ENCODE measurements around the gene DGUOK.
A peak's percentile ranks its signal among the peaks of the same experiment; 100 is the strongest.

Gene DGUOK

DNA sequence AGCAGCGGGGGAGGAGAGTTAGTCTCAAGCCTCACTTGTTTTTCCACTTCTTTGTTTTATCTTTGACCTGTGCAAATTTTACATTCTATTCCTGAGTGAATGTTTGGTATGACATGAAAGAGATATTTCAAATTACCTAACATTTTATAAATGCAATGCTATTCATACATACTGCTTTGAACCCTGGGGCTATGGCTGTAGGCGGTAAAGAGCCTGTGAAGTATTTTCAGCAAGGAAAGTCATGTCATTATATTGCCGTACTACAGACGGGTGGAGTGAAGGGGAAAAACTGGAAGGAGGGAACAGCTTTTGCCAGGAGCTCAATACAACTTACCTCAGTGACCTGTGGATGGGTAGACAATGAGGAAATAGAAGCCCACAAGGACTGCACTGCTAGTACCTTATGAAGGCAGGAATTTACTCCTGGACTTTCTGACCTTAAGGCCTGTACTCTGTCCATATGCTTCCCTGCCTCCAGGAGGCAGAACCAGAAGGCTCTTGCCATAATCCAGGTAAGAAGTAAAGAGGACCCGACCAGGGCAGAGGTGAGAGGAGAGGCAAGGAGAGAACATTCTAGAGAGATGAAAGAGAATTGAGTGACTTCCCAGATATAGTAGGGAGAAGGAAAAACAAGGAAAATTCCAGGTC is 29.7 kb downstream of the DGUOK start:
- DNase-seq: no peak

DNA sequence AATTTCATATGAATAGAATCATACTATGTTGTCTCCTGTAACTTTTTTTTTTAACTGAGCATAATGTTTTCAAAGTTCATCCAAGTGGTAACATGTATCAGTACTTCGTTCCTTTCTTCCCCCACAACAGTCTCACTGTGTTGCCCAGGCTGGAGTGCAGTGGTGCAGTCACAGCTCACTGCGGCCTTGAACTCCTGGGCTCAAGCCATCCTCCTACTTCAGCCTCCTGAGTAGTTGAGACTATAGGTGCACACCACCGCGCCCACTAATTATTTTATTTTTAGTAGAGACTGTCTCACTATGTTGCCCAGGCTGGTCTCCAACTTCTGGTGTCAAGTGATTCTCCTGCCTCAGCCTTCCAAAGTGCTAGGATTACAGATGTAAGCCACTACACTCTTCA is 34.6 kb downstream of the DGUOK start:
- no peak for DNase-seq

DNA sequence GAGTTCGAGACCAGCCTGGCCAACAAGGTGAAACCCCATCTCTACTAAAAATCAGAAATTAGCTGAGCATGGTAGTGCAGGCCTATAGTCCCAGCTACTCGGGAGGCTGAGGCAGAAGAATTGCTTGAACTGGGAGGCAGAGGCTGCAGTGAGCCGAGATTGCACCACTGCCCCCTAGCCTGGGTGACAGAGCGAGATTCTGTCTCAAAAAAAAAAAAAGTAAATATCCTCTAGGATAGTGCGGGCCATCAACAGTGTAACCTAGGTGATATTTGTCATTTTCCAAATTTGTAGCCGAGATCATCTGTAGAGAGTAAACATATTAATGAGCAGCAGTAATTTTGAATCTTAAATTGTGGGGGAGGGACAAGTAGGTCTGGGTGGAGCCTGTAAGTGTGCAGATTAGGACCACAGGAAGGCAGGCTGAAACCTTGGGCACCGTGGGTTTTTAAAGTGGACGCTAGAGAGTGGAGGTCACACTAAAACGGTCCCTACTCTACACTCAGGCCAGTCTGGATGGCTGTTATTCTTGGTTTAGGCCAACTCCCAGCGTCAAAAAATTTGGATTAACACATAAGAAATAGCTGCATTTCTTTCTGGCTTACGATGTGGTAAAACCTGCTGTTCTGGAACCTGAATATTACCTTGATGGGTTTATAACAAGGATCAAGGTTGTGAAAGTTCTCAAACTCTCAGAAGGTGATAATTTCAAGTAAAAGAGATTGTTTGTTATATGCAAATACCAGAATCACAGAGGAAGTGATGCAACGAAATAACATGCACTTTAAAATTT is 35.3 kb downstream of the DGUOK start:
- DNase-seq: no peak

DNA sequence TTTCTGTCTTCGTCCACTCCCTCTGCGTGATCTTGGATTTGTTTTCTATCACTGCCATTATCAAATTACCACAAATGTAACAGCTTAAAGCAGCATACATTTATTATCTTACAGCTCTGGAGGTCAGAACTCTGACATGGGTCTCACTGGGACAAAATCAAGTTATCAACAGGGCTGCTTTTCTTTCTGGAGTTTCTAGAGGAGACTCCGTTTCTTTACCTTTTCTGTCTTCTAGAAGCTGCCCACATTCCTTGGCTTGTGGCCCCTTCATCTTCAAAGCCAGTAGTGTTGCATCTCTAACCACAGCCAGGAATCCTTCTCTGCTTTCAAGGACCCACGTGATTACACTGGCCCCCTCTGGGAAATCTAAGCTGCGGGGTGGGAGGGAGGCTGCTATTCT is 36.1 kb downstream of the DGUOK start:
- no peak for DNase-seq

DNA sequence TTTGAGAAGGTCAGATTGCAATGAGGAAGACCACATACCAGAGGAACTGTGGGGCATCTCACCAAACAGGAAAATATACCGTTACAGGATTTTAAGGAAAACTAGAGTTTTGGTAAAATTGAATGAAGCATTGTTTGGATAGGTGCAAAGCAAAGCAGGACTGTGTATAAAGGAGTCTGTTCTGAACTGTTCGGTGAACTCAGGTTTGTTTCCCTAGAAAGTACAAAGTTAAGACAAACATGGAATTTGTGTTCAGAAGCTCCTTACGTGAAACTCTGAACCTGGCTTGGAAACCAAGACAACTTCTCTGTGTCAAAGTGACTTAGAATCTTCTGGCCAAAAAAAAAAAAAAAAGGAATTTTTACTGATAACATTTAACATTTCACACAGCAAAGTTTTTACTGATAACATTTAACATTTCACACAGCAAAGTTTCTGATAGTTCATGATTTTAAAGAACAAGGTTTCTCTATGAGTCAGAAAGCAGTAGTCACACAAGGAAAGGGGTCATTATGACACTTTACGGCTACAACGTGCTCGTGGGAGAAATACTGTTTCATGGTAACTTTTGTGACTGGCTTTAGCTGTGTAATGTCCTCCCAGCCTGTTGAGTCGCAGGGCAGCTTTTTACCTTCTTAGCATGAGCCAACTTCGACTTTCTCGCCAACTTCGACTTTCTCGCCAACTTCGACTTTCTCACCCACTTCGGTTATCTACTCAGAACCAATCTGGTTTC is 36.9 kb downstream of the DGUOK start:
- peak; percentile 66 for DNase-seq

DNA sequence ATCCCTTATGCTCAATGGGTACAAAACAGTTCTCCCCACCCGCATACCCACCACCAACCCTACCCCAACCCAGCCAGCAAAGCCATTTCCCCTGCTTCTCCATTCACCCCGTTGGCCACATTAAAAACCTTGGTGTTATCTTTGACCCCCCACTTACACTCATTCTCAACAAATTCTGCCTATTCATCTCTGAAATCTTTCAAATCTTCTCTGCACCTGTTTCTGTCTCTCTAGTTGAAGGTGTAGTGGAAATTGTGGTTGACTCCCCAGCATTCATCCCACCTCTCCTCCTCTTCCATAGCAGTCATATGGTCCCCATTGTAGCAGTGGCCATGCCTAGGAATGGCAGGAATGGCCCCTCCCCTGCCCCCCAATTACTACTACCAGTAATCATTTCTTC is 37.5 kb downstream of the DGUOK start:
- no peak for DNase-seq

DNA sequence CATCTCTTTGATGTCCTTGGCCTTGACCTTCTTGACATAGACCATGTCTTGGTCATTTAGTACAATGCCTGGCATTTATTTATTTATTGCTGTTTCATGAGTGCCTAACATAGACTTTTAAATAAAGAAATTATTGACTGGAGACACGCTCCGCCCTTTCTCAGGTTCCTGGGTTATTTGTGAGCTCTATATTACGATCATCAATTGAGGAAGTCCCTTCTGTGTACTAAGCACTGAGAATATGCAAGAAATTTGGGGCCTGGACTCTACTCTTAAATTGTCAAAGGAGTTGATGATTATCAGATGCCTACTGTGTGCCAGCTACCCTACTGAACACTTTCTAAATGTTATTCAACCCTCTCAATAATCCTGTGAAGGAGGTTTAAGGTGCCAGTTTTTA is 38.4 kb downstream of the DGUOK start:
- DNase-seq: no peak

DNA sequence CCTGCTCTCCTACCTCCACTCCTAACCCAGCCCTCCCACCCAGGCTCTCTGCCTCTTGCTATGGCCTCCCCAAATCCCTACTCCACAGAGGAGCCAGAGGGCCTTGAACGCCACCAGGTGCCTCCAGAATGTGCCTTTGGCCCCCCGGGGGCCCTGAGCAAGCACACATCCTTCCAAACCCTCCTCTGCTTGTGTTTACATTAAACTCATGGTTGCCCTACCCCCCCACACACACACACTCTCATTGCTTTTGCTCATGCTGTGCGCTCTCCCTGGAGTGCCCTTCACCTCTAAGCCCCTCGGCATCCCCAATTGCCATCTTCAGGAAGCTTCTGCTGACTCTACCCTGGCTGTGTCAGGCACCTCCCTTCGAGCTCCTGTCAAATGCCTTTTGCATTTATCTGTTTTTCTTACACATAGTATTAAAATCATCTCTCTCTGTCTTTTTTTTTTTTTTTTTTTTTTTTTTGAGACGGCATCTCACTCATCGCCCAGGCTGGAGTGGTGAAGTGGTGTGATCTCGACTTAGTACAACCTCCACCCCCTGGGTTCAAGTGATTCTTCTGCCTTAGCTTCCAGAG is 41.8 kb downstream of the DGUOK start:
- DNase-seq: no peak

DNA sequence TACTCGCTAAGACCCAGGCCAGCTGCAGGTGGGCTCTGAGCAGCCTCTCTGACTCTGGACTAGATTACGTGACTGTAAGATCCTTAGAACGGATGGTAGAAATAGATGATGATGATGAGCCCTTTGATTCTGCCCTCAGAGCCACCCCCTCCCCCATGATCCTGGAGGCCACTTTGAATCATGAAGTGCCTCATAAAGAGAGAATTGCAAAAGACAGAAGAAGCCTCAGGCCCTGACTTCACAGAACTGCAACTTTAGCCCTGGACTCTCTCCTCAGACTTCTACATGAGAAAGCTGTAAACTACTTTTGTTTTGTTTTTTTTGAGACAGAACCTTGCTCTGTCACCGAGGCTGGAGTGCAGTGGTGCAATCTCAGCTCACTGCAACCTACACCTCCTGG is 42.7 kb downstream of the DGUOK start:
- DNase-seq: peak; percentile 43

DNA sequence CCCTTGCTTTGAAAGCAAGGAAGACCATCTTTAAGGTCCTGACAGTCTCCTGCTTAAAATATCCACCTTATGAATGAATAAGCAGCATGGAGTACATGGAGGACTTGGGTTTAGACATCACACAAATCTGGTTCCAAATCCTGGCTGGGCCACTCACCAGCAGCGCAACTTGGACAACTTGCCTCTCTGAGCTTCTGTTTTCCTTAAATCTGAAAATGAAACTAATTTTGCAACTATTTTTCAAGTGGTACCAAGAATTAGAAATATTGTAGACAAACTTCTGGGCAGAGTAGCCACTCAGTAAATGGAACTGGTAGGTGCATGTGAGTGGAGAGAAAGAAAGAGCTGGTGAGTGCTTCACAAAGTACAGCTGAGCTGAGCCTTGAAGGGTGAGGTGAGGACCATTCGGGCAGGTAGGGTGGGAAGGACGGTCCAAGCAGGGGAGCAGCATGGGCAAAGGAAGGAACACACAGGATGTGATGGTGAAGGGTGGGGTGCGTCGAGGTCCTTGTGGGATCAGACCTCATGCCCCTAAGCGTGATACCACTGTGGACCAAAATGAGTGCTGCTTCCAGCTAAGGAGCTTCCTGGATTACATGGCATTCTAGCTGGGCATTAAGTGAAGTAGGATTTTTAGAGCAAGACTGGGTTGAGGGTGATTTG is 43.6 kb downstream of the DGUOK start:
- no peak for DNase-seq

DNA sequence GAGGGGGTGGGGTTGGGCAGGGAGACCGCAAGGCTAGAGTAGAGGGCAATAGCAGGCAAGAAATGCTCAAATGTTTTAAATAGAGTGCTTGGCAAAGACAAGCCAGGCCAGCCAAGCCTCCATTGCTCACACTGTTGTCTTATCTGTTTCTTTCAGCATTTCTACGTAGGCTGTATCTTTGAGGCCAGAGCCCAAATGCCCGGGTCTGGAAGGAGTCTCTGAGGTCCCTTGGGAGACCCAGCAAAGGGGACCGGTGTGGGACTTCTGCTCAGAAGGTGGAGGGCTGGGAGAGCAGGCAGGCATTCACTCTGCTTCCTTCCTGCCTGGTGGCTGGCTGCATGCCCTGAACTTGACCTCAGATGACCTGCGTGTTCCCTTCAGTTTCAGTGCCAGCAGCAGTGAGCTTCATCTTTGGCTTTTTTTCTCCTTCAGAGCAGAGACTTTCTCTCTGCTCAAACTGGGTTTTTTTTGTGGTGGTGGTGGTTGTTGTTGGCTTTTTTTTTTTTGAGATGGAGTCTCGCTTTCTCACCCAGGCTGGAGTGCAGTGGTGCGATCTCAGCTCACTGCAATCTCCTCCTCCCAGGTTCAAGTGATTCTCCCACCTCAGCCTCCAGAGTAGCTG is 44.3 kb downstream of the DGUOK start:
- peak; percentile 64 for DNase-seq

DNA sequence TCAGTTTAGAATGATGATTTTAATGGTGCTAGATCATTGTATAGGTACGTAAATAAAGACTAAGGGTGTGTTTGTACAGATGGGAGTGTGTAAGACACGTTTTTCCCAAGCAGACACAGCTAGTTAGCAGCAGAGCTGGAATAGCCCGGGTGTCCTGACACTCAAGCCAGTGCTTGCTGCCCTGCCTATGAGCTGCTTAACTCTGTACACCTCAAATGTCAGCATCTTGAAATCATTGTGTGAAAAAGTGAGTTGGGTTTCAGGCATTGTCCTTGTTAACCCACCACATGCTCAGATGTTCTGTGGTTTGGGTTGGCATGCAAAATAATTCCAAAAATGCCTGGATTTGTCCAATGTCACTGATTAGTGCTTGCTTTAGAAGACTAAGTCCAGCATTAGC is 45.0 kb downstream of the DGUOK start:
- DNase-seq: no peak

DNA sequence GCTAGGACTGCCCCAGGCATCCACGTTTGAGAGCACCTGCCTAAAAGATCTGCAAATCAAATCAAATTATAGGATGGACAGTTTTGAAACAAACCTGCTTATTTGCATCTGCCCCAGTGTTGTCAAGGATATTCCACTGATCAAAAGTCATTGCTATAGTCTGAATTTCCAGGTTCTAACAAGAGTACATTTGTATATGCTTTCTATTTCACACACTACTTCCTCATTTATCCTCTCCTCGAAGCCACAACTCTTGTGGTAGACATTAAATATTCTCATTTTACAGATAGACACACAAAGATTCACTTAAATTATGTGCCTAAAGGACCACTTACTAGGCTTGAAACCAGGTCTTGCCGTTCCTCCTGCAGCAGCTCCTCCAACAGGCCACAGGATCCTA is 46.2 kb downstream of the DGUOK start:
- no peak for DNase-seq

DNA sequence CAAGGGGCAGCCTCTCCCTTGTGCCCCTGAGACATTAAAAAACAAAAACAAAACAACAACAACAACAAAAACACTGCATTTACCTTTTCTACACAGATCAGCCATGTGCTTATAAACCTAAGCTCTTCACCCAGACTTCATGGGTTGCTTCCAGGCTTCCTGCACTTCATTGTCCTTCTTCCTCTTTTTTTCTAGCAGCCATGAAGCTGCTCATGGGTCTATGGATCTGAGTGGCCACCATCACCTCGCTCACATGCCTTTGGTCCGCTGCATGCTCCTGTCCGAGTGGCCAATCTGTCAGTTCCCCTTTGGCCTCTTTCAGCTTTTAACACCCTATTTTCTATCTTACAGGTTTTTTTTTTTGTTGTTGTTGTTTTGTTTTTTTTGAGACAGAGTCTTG is 49.1 kb downstream of the DGUOK start:
- no peak for DNase-seq

DNA sequence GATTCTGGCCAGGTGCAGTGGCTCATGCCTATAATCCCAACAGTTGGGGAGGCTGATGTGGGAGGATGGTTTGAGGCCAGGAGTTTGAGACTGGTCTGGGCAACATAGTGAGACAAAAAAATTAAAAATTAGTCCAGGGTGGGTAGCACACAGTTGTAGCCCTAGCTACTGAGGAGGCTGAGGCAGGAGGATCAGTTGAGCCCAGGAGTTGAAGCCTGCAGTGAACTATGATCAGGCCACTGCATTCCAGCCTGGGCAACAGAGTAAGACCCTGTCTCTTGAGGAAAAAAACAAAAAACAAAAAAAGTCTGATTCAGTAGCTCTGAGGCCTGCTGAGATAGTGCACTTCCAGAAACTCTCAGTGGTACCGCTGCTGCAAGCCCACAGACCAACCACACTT is 50.1 kb downstream of the DGUOK start:
- no peak for DNase-seq

DNA sequence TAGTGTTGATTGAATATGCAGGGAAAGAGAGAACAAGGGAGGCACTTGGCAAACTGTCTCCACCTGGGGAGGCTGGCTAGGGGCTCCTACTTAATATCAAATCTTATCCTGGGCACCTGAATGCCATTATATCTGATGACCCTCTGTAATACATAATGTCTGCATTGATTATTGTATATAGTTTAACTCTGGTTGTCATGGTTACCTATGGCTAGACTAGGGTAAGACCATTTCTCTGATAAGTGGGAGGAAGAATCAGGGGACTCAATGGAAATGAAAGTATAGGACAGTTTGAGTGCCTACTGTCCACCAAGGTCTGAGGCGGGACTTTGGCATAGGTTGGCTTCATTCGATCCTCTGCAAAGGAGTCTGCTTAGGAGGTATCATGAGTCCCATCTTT is 50.8 kb downstream of the DGUOK start:
- no peak for DNase-seq

DNA sequence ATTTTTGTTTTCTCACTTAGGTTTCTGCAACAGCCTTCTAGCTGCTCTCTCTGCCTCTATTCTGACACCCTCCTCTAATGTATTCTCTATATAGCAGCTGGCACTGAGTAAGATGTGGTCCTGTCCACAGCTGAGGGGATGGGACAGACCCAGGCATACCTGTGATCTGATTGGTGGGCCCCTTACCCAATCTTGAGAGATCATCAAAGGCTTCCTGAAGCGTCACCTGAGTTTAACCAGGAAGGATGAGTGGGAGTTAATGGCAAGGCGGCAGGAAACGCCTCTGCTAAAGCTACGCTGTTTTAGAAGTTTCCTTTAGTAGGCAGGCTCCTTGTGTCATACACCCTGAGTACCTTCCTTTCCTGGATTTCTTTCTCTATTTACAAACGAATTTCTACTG is 52.3 kb downstream of the DGUOK start:
- peak; percentile 75 for DNase-seq

DNA sequence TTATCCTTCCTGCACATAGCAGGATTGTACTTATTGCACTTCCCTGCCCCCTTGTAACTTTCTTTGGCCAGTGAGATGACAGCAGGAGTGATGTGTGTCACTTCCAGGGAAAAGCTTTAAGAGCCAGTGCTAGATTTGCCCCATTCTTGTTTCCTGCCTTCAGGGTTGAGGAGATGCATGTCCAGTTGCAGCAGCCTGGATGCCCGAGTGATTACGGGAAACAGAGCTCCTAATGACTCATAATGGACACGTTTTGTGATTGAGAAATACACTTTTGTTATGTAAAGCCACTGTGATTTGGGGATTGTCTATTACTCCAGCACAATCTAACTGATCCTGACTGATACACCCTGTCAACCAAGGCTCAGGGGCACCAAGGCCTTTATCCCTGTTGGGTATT is 53.0 kb downstream of the DGUOK start:
- no peak for DNase-seq

DNA sequence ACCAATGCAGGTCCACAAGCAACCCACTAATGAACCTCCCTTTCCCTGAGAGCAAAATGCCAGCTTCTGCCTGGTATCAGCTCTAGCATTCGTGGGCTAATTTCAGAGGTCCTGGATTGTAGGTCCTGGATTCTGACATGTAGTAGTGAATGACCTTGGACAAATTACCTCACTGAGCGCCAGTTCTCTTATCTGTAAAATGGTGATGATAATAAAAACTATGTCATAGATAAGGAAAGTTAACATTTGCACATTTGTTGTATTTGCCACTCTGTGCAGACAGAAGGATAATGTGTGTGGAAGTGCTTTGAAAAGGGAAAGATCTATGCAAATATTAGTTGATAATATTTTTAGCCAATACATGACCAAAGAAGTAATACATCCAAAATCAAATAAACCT is 53.9 kb downstream of the DGUOK start:
- DNase-seq: no peak

DNA sequence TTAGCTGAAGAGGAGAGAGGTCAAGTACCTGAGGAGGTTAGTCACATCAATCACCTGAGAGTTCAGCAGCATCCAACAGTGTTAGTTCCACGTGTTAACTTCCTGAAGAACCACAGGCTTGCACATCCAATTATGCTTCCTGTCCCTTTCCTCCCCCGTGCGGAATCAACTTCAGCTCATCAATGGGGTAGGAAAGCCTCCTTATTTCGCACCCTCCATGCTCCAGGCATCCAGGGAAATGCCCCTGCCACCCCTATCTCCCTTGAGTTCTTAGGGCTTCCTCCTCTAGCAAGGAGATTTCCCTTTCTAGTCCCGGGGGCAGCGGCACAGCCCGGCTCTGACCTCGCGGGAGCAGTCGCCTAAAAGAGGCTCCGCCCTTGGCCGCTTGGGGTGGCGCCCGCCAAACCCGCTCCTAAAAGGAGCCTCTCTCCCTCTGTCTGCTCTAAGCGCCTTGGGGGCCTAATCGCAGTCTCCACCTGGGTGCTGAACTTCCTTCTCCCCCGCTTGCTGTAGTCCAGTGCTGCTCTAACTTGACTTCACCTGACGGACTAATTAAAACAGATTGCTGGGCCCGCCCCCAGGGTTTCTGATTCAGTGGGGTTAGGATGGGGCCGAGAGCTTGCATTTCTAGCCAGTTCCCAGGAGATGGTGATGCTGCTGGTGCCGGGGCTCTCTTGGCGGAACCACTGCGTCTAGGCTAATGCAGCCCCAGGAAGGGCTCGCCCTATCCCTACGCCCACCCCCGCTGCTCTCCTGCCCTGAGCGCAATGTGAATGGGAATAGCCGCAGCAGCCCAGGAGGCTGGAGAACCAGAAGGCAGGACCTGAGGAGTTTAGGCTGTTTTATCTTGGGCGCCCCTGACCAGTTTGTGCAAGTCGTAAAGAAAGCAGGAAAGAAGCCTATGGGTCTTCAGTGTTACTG is 54.7 kb downstream of the DGUOK start:
- peak; percentile 71 for DNase-seq

DNA sequence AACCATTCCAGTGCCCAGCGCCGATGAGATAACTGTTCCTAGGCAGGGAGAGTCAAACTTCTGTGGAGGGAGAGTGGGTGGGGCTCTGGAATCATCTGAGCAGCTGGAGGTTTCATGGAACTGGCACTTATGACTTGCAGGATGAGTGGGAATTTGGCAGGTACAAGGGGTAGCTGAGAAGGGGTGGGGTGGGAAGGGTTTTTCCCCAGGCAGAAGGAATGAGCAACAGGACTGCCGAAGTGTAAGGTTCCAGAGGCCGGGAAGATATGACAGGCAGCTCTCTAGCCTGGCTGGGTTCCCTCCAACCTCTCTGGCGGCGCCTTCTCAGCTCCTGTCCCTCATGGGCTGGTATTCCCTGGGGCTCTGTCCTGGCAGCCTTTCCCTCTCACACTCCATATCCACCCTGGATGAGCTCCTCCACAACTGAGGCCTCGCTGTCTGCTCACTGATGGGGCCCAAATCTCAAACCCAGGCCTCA is 55.5 kb downstream of the DGUOK start:
- DNase-seq: no peak

All from activated CD4-positive, alpha-beta T cell treated with anti-CD3 and anti-CD28 coated beads for 48 hours (primary cell).